ENCODE data around the gene ST6GALNAC3.
A peak's percentile ranks its signal among the peaks of the same experiment; 100 is the strongest.

The ST6GALNAC3 gene

DNA sequence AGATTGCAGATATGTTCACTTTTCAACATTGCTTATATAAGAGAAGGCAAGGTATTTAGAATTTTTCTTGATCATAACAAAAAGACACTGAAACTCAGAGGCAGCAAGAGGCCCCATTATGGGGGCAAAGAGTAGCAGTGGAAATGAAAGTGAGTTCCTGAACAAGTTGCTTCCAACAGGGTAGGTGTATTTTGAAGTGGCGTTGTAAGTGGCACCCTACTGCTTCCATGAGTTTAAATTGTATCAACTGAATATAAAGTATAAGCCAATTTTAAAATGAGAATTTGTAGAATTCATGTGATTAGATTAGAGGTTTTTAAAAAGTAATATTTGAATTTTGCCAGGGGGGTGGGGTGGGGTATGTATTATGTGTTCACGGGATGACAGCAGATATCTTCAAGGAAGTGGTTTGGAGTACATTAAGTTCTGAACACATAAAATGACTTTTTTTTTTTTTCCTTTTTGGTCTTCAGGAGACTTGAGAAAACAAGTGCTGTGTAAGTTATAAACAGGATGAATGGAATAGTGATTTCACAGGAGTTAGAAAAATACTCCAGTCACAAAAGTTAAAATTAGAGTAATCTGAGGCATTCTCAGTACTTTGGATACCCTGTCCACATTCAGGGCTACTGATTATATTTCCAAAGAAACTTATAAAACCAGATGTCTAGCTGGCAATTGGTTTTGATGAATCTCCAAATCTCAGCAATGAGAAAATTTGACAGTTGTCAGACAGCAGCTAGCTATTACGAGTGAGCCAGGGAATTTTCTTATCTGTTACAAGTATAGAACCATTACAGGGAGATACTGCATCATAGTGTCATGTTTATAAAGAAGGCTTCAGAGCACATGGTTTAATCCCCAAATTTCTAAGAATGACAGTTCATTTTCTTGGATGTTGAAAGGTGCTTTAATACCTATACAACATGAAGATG, 182.0 kb downstream of the ST6GALNAC3 start:
- DNase-seq: no peak

DNA sequence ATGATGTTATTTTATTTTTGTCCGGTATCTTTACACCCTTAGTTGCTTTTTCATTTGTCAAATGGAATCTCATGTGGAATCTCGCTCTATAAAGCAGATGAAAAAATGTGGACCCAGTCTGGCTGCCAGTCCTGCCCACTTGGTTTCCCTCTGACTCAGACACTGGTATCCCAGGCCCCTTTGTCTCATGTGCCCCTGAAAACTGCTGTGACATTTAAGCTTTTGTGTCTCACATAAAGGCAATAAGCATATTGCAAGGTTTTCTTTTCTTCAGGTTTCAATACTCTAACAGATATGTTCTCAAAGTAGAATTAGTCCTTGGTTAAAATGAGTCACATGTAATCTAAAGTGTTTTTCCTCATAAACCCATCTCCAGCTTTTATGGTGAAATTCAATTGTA, 183.3 kb downstream of the ST6GALNAC3 start:
- DNase-seq: peak; percentile 37

DNA sequence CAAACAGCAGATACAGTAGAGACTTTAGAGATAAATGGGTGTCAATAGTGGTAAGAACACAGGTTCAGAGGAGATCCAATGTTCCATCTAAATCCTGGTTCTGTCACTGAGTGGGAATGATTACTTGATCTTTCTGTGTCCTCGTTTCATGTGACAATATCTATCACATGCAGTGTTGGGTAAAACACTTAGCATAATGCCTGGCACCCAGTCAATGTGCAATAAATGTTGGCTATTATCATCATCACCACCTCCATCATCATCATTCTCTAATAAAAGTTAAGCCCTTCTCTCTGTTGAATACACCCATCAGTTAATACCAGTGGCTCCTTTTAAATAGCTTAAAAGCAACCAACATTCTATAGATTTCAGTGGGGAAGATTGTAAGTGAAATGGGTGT, 184.7 kb downstream of the ST6GALNAC3 start:
- no peak for DNase-seq

DNA sequence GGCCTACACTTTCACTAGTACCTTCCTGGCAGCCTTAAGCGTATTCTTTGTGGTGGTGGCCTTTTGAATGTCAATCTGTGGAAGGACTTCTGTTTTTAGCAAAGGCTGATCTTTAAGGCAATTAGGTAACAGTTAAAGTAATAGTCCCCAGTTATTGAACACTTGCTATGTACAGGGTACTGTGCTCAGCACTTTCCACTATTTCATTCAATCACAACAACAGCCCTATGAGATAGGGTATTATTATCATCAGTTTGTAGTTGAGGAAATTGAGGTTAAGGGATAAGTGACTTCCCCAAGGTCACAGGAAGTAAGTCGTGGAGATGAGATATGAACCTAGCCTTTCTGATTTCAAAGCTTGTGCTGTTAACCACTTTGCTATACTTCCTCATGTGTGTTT, 185.7 kb downstream of the ST6GALNAC3 start:
- DNase-seq: no peak

DNA sequence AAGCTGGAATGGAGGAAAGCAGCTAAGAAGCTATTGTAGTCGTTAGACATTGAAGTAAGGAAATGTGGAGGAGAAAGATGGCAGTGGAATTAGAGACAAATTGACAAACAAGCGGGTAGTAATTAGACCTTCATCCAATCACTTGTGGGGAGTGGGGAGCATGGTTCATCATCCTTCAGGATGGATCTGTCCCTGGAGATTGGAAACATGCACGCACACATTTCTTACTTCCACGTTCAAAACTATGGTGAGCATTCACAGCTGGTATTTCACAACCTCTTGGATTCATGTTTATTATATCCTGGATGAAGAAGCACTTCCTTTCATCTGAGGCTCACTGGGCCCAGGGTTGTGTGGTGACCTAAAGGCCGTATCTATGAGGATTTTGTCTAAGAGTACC, 188.1 kb downstream of the ST6GALNAC3 start:
- no peak for DNase-seq

DNA sequence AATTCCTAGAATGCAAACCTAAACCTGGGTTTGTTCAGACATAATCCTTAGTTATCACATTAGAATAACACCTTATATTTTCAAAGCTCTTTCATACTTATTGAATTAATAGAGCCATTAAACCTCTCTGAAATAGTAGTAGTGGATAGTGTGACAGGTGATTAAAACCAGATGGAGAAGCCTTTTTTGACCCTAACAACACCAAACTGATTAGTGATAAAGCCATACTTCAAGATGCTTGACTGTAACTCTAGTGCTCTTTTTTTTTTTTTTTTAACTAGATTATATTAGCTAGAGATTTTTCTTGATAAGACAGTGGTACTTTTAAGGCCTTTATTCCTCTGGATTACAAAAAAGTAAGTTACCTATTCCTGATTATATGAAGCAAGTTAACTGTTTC, 190.1 kb downstream of the ST6GALNAC3 start:
- DNase-seq: no peak

DNA sequence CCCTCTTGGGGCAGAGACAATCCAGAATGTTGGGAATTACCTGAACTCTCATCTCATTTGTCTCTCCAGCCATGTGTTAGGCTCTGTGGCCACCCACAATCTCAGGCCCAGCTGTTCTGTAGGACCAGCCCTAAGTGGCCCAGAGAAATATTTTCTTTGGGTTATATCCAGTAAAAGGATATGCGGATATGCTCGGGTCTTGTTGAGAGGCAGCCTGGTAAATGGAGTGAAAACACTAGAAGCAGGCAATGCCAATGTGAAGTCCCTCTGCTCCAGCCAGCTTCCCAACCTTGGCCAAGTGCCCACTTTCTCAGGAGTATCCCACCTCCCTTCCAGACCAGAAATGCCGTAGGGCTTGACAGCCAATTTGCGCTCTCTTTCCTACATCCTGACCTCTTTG, 192.2 kb downstream of the ST6GALNAC3 start:
- no peak for DNase-seq

DNA sequence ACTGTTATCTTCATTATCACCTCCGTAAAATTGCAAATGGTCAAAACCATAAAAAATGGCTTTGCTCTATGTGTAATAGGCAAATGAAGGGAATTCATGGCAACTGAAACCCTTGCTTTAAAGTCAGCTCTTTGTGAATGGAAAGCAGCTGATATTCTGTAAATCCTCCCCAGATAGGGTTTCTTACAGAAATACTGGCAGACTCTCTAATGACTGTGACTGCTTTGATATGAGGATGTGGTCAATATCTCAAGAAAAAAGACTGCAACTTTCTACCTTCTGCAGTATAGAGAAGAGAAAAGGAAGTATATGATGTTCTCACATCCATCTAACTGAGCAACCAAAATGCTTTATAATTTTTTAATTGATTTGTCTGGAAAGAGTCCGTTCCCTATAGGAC, 193.1 kb downstream of the ST6GALNAC3 start:
- DNase-seq: no peak

DNA sequence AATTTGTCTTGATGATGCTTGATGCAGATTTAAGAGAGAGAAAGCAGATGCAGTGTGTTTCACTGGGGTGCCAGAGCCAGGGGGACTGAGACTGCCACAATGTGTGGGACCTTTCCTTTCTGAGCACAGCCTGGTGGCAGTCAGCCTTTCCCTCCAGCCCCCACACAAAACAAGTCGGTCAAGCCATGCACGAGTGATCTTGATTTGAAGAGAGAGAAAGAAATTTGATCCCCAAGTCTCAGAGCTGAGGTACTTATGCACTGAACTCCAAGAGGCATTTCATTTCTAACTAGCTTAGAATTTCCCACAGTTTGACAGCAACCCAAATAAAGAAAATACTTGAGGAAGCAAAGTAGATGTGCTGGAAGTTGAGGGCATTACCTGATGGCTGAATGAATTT, 193.8 kb downstream of the ST6GALNAC3 start:
- no peak for DNase-seq

DNA sequence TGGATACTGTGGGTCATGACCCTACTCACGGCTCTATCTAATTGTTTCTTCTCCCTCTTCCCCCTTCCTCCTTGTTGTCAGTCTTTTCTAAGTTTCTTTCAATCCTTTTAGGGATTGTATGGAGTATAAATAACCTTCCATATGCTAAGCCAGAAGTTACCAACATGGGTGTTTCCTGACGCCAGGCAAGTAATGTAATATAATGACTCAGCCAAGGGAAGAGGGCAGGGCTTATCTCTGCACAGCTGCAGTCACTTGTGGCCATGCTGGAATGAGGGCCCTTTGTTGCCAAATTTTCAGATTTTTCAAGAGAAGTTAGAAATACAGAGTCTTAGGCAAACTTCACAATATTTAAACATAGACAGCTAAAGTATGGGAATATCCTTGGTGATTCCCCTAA, 194.6 kb downstream of the ST6GALNAC3 start:
- DNase-seq: peak; percentile 33

DNA sequence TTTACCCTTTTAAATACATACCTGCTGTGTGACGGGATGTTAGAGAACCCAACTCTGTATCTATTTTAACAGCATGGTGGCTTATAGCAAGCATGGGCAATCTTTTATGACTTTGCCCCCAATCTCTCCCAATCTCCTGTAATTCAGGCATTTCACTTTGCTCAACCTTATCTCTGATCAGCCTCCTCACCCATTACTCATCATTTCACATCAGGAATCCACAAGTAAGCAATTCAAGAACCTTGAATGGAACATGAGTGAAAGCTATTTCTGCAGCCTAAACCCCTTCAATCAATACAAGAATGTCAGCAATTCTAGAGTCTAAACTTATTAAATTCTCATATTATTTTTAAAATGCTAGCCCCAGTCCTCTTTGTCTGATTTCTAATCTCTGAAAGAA, 199.8 kb downstream of the ST6GALNAC3 start:
- DNase-seq: no peak

DNA sequence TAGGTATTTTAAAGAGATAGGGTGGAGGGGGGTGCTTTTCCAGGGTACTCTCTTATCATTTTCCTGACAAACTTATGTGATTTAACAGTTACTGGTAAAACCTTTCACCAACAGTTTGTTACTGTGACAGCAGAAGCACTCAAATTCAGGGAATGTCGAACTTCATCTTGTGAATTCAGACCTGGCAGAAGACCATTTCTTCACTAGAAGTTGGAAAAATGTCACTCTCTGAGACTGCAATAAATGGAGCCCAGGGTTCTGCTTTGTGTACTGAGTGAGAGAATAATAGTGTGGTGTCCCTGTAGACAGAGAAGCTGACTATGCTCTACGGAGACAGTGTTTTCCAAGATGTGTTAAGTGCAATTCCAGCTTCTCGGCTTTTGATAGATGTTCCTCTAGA, 200.2 kb downstream of the ST6GALNAC3 start:
- DNase-seq: no peak

DNA sequence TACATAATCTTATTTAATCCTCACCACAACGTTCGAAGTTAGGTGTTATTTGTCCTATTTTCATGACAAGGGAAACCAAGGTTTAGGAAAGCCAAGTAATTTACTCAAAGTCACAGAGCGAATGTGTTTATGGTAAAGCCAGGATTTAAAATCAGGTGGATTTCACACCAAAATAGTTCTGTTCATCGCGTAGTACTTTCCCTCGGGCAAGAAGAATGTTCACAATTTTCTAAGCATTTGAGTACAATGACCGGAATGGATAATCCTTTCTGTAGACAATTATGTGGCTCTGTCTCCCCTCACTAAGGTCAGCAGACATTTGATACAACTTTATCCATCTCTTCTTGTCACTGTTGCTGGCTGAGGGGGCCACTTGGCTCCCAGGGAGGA, 204.2 kb downstream of the ST6GALNAC3 start:
- DNase-seq: no peak

DNA sequence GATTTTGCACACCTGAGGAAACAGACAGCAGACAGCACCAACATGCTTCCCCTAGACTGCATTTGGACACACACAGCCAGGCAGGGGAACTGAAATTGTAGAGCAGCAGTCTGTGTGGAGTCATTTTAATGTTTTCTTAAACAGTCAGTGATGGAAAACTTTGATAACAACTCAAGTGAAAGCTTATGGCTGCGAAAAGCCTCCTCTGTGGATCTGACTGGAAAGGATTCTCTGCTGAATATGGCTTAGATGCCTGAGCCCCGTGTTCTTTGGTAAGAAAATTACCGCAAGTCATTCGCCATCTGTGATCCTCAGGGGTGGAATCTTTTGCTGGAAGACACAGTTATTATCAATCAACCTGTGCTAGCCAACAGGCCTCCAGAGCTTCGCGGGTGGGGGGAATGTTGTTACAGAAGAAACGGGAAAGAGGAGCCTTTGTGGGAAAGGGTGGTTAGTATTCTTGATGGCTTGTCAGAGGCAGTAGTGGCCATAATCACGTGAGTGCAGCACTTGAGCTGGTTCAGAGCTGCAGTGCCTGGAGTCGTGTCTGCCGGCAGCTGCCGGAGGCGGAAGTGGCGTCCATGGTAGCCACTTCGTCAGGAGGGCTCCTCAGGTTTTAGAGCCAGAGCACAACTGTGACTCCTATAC, 204.7 kb downstream of the ST6GALNAC3 start:
- DNase-seq: no peak

DNA sequence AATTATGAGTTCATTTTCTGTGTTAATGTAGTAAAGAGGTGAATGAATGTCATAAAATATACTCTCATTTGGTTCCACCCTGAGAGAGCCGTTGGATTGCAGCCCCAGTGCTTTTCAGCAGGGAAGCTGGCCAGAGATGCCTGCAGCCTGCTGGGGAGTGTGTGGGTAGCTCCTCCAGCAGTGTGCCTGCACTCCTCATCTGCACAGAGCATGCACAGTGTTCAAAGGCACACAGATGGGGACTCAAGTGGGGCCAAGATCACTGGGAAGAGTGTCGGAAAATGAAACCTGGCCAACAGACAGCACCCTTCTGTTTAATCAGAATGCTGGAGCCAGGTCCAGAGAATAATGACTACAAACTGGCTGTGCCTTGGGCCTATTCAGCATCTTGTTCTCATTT, 206.8 kb downstream of the ST6GALNAC3 start:
- DNase-seq: no peak

DNA sequence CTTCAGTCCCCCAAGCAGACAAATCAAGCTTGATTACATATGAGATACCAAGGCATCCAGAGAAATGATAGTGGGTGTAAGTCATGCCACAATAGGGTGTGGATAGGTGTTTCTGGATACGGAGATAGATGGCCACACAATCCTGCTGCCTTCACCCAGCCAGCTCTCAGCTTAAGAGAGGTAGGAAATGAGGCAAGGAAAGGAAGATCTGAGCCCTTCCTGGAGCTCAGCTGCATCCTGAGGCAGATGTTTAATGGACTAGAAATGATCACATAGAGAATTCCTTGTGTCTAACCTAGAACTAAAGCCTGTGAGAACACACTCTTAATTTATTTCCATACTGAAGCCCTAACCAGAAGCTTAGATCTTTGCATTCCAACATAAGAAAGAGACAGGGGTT, 210.3 kb downstream of the ST6GALNAC3 start:
- no peak for DNase-seq

DNA sequence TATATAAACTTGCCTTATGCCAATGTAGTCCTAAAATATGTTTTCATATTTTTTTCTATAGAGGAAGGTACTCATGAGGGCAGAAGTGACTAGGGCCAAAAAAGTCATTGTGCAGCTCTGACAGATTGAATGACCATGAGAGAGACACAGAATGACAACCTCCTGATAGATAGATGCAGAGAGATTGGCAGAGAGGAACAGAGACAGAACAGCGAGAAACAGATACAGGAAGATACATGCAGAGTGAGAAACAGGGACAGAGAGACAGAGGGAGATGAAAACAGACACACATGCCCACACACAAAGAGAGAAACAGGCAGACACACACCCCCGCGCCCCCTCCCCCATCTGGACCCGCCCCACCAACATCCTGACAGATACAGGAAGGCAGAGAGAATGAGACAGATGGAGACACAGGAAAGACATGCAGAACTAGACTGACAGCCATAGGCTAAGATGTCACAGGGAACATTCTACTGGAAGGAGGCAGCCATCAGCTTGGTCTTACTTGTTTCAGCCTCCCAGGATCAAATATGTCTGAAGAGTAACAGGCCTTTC, 211.1 kb downstream of the ST6GALNAC3 start:
- DNase-seq: no peak

DNA sequence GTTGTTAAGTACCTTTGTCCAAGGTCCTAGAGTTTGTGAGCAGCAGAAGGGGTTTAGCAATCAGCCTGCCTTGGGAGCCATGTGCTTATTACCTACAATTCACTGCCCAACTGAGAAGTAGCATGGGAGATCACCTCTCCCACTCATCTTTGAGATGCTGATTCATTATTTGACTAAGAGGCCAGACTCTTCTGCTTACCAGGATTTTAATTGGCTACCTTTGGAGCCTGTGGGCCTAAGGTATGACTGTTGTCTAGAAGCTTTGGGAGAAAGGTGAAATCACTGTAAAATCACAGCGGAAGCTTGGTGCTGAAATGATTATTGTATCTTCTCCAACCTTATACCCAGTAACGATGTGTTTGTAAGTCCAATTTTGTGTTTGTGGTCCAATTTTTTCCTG, 213.4 kb downstream of the ST6GALNAC3 start:
- DNase-seq: no peak

DNA sequence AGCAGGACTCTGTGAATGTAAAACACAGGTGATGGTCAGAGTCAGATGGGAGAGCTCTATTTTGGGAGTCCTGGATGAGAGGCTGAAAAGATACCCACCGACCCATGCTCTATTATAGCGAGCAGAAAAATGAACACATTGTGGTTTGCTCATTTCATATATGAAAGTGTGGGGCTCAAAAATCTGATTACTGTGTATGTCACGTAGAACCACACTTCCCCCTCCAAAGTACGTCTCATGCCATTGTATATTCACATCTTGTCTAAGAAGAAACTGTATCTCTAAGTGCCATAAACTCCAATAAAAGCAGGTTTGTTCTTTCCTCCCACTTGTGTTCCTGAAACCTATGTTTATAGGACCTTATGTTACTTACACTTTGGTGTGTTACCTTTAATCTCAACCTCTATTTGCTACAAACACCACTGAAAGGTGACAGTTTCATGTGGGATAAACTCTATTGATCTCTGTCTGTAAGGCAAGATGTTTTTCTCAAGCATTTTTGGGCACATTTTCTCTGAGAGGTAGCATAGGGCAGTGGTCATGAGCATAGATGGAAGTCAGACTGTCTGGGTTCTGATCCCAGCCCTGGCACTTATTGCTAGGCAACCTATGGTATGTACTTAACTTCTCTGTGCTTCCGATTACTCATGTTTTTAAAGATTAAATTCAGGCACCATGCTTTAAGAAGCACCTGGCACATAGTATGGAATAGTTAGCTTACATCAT, 214.4 kb downstream of the ST6GALNAC3 start:
- DNase-seq: no peak

DNA sequence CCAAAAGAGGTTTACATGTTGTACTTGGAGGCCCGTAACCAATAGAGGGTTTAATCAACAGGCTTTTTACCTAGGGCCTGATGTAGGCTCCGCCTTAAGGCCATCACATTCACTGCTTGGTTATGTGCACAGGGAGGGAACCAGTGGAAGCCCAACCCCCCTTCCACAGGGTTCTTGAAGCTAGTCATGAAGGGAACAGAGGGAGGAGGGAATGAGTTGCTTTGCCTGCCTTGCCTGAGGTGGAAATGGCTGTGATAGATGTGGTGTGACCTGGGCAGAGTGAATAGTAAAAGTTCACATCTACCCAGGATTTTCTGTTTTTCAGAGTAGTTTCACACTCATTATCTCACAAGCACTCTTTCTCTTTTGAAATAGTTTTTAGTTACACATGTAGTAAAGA, 215.1 kb downstream of the ST6GALNAC3 start:
- DNase-seq: peak; percentile 52

DNA sequence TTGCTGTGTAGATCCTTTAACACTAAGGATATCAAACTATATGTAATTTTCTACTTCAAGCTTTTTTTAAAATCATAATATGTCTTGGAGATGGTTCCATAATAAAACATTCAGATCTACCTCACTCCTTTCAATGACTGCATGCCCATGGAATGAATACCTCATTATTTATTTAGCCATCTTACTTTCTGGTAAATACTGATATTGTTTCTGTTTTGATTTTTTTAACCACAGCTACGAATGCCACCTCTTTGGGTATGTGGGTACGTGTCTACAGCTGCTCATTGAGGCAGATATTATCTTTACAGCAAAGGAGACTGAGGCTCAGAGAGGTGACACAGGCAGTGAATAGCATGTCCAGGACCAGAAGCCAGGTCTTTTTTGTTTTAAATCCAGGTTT, 215.7 kb downstream of the ST6GALNAC3 start:
- DNase-seq: no peak

DNA sequence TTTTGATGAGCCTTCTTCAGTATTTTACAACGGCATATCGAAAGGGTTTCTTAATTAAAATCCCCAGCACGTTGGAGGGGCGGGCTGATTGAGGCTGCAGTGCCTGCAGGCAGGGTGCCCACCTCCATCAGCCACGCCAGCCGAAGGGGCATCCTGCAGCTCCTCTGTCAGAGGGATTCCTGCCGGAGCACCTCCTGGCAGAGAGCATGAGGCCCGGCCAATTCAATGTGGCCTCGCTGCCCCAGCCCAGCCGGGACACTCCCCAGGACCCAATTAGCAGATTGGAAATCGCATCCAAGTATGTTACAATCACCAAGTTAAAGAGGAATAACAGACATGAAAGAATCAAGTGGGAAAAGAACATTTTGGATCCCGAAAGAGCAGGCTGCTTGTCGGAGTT, 216.6 kb downstream of the ST6GALNAC3 start:
- no peak for DNase-seq

DNA sequence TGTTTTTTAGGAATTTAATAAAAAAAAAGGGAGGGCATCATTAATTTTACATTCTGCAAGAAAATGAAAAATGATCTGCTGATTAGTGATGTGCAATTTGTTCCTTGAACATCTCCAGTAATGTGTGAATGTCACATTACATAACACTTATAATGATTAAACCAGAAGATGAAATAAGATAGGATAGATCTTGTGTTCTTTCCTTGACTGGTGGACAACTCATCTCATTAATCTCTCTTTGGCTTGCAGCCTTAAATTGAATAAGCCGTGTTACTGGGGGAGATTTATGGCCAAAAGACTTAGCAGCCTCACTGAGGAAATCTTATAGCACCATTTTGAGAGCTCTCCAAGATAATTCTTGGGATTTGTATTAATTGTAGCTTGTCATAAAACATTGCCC, 217.2 kb downstream of the ST6GALNAC3 start:
- no peak for DNase-seq
